GM18526 (cell line): ENCODE measurements around the gene ITGB2.

ENCODE experiments used
- POLR2A ChIP-seq: IDR thresholded peaks from 3 replicates; pipeline ENCODE4 v1.6.1; 2011; ENCODE audit not compliant: insufficient read length; ENCODE audit errors: extremely low read depth

ITGB2 gene

DNA sequence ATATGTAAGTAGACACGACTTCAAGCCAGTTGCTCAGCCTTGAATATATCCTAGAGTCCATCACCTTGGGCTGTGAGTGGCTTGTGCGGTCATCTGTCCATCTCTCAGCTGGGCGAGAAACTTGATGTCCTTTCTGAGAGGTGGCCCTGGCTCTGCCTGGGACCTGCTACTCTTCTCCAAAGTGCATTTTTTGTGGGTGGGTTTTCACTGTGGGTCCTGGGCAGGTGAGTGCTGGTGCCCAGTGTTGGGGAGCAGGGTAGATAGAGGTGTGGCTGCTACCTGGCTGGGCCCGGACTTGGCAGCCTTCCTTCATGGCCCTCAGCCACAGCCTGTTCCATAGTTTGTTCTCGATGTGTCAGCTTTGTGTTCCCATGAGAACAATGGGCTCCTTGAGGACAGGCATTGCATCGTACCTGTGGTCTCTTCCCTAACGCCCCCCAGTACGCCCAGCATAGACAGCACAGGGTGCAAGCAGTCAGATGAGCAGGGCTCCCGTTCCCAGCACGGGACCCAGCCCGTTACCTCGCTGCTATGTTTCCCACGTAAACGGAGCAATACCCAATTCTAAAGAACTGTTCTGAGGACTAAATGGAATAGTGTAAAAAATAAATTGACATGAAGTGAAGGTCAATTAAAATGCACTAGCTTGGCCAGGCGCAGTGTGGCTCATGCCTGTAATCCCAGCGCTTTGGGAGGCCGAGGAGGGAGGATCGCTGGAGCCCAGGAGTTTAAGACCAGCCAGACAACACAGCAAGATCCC, 18.3 kb upstream of the ITGB2 start:
- TF ChIP-seq POLR2A = no peak

DNA sequence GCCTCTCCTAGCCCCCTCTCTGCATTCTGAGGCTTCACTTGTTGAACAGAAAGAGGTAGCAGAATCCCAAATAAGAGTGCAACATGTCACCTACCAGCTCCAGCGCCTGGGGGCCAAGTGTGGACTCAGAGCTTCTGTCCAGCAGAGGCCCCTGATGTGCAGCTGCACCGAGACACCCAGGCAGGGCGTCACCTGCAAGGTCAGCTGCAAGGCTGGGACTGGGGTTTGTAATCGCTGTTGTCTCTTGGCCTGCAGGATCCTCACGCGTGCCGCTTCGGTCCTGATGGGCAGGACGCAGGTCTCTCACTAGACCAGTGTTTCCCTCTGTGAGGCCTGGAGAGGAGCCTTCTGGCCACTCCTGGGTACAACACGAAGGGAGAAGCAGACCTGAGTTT, 14.8 kb upstream of the ITGB2 start:
- TF ChIP-seq POLR2A = no peak

DNA sequence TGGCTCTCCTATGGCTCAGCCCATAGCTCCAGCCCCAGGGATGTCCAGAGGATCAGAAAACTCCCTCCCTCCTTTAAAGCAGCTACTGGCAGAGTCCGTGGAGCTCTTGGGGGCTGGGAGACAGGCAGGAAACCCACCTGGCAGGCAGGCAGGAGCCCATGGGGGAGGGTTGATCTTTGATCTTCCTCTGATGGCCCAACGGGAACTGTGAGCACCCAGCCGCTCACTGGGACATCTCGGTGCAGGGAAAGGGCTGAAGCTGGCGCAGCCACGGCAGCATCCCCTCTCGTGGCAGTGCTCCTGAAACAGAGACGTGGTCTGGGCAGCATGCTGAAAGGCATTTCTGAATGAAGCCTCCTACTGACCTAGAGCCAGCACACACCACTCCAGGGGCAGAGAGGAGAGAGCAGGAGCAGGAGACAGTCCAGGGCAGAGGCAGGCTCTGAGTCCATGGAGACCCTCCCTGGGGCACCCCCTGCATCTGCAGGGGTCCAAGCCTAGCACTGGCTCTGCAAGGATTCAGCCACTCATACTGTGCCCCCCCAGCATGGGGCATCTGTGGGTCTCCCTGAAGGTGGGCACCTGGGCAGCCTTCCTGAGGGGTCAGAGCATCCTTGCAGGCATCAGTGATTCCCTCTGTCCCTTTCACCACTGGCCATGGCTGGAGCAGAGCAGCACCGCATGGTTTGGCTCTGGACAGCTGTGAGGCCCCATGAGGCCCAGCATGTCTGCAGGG, 14.3 kb upstream of the ITGB2 start:
- no peak for TF ChIP-seq POLR2A

DNA sequence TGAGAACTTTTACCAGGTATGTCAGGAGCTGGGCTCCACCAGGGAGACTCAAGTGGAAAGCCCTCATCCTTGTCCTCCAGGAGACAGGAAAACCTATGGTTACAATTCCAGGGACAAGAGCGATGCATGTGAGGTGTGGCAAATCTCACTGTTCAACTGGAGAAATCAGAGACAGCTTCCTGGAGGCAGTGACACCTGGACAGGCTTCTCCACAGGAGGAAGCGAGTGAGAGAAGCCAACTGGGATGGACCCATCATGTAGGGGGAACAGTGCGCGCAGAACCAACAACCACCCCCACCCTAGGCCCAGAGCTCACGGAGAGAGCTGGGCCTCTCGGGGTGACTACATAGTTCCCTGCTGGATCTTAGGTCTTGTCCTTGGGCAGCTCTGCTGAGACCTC, 13.6 kb upstream of the ITGB2 start:
- TF ChIP-seq POLR2A = no peak

DNA sequence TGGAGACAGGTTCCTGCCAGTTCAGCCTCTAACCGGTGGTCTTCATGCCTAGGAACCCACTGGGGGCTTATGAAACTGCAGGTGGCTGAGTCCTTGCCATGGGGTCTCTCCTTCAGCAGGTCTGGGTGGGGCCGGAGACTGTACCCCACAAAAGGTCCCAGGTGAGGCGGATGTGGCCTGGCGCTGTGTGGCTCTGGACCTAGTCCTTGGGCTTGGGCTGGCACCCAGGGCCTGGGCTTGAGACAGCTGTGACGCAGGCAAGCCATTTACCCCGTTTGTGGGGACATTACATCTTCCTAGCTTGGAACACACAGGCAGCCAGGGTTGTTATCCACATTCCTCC, 13.2 kb upstream of the ITGB2 start:
- no peak for TF ChIP-seq POLR2A

DNA sequence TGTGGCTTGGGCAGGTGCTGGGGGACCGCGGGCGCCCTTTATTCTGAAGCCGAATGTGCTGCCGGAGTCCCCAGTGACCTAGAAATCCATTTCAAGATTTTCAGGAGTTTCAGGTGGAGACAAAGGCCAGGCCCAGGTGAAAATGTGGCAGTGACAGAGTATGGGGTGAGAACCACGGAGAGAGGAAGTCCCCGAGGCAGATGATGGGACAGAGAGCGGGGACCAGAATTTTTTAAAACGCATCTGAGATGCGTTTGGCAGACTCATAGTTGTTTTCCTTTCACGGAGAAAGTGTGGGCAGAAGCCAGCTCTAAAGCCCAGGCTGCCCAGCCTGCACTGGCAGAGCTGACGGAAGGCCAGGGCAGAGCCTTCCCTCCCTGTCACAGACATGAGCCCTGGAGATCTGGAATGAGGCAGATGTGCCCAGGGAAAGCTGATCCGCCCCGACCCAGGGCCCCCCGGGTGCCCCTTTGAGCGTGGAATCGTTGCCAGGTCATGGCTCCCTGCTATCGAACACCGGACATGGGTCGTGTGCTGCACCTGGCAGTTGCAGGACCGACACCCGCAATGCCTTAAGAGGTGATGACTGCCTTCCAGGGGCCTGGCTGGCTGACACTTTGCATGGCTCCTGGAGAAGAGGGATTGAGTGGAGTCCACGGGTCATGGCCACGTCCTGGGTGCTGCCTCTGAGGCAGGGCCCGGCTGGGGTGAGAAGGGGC, 12.7 kb upstream of the ITGB2 start:
- no peak for TF ChIP-seq POLR2A

DNA sequence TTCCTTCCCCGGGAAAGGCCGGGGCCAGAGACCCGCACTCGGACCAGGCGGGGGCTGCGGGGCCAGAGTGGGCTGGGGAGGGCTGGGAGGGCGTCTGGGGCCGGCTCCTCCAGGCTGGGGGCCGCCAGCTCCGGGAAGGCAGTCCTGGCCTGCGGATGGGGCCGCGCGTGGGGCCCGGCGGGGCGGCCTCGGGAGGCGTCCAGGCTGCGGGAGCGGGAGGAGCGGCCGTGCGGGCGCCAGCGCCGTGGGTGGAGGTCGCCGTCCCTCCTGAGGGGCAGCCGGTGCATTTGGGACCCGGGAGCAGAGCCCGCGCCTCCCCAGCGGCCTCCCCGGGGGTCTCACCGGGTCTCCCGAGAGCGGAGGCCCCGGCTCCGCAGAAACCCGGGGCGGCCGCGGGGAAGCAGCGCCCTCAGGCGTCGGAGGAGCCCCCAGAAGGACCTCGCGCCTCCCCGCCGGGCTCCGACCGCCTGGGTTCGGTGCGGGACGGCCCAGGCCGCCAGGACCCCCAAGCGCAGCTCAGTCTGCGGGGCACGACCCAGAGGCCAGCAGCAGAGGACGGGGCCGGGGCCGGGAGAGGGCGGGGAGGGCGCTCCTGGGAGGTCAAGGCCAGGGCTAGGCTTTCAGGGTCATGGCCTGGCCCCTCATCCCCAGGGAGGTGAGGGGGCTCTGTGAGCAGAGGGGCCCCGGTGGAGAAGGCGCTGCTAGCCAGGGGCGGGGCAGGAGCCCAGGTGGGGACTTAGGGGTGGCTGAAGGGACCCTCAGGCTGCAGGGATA, 11.9 kb upstream of the ITGB2 start:
- TF ChIP-seq POLR2A = peak; percentile 14

DNA sequence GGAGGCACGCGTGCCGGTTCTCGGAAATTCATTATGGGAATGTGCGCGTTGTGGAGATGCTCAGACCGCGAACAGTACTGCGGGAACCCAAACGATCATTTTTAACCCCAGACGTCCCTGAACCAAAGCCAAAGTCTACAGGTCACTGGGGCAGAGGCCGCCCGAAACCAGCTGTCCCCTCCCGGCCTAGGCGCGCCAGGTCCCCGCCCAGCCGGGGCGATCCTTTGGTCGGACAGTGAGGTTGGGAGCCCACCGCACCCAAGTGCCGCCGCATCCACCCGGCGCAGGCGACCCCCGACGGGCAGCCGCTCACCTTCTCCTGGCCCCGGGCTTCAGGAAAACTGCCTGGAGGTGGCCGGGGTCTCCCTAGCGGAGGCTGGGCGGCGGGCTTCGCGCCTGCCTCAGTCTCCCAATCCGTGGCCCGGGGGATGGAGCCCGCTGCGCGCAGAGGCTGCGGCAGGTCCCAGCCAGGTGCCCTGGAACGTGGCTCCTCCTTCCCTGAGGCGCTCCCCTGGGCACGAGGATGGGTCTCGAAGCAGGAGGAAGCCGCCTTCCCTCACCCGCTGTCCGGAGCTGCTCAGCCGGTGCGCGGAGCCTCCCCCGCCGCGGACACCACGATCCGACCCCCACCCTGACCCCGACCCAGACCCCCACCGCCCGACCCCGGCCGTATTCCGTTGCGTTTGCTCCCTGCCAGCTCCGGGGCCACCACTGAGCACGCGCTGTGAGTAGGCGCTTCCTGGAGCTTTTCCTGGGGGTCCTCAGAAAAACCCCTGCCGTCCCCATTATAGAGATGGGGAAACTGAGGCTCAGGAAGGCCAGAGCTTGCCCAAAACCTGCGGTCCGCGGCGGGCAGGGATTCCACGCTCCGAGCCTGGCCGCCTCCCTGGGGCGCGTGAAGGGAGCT, 11.1 kb upstream of the ITGB2 start:
- TF ChIP-seq POLR2A = no peak

DNA sequence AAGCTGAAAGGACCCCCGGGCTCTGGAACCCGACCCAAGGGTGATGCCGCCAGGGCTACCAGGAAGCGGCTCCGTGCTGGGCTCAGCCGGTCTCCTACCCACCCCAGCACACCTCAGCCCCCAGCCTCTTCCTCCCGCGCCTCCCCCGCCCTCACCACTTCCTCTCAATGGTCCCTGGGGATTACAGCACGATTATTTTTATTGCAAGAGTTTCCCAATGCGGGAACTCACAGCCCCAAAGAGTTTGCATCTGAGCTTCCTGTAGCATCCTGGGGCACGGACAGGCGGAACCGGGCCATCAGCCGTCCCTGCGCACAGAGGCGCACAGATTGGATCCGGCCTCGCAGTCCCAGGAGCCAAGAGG, 10.4 kb upstream of the ITGB2 start:
- TF ChIP-seq POLR2A = peak; percentile 69

DNA sequence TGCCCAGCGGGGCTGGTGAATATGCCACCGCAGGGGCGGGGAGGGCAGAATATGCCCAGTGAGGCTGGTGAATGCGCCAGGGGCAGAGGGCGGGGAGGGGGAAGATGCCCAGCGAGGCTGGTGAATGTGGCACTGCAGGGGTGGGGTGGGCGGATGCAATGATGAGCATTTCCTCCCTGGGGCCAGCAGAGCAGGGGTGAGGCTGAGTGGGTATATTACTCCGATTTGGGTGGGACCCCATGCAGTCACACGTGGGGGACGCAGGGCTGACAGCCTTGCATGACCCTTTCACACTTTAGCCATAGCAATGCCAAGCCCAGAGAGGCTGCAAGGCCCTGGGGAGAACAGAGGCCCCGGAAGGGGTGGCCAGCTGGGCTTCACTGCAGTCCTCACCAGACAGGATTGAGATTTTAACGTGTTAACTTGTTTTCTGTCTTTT, 9.9 kb upstream of the ITGB2 start:
- TF ChIP-seq POLR2A = no peak

DNA sequence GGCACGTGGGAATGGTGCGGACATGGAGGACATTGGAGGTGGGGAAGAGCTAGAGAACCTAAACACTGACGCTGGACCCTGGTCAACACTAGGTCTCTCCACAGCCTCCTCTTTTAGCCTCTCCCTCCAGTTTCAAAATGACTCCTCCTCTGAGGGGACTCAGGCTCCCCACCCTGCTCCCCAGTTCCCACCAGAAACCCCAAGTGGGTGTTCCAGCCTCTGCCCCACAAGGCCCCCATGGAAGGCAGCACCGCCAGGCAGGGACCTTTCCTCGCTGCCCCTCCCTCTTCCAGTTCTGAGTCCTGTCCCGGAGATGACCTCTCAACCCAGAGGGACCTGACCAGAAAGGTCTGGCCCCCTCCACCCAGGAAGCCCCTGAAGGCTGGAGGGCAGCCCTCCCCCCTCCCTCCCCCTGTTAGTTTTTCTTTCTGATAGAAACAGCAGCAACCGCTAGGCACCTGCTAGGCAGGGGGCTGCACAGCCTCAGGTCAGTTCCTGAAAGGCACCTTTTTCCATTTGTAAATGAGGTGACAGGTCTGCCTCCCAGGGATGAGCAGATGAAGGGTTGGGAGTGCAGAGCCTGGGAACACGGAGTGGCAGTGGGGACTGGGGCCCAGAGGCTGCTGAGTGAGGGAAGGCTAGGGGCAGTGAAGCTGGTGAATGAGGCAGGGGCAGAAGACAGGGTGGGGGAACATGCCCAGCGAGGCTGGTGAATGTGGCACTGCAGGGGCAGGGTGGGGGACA, 9.3 kb upstream of the ITGB2 start:
- no peak for TF ChIP-seq POLR2A

DNA sequence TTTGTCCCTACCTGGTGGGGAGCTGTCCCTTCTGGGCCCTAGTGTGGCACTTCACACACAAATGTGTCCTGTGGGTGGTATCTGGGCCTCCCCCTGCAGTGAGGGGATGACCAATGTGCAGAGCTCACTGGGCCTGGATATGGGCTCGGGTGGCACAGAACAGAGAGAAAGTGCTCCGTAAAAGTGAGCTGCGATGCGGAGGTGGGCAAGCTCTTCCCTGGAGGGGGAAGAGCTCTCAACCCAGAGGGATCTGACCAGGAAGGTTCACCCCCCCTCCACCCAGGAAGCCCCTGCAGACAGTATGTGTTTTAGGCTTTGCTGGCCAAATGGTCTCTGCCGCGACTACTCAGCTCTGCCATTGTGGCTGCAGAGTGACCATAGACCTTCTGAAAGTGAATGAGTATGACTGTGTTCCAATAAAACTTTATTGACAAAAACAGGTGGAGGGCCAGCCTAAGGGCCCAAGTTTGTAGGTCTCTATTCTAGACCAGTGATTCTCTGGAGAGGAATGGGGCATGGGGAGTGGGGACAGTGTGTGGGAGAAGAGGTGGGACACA, 8.6 kb upstream of the ITGB2 start:
- no peak for TF ChIP-seq POLR2A
